HepG2 (cell line): ENCODE measurements around the gene LRBA.

Experiments
- POLR2A ChIP-seq, 2 experiments: IDR thresholded peaks; 2 replicates each; pipeline ENCODE4 v1.6.1; 2011; ENCODE audit warnings: low read depth in 2 of 2, low read length in 2 of 2, mild to moderate bottlenecking in 1 of 2, moderate library complexity in 1 of 2; ENCODE audit not compliant: insufficient read depth in 1 of 2
- POLR2AphosphoS5 ChIP-seq: IDR thresholded peaks from 2 replicates; pipeline ENCODE4 v1.6.1; 2012; ENCODE audit warnings: low read depth, low read length
- RFX3 ChIP-seq: IDR thresholded peaks from 2 replicates; pipeline ENCODE4 v1.6.1; 2016; ENCODE audit warnings: missing biosample characterization, missing genetic modification reagents

- TF ChIP-seq RFX3 (CRISPR knock-in tag) (no peak), POLR2A (IDR thresholded peaks at IDR 0.05; ENCODE audit: insufficient read depth in 1 of 2, low read depth in 2 of 2, low read length in 2 of 2) (no peak), POLR2AphosphoS5 (no peak)
Observed at GRCh38 chr4:150314031-150314430, 701.1 kb downstream of the LRBA start.
